NB4 (cell line): ENCODE measurements around the gene SV2C.

Experiments
- POLR2A ChIP-seq: IDR thresholded peaks from 2 replicates; pipeline ENCODE4 v1.6.1; 2011; ENCODE audit warnings: mild to moderate bottlenecking; ENCODE audit not compliant: insufficient read length; ENCODE audit errors: extremely low read depth
- TF ChIP-seq, protein P1 (sequence below): IDR thresholded peaks from 2 replicates; pipeline ENCODE4 v1.6.1; 2011; ENCODE audit warnings: low read depth, low read length

DNA sequence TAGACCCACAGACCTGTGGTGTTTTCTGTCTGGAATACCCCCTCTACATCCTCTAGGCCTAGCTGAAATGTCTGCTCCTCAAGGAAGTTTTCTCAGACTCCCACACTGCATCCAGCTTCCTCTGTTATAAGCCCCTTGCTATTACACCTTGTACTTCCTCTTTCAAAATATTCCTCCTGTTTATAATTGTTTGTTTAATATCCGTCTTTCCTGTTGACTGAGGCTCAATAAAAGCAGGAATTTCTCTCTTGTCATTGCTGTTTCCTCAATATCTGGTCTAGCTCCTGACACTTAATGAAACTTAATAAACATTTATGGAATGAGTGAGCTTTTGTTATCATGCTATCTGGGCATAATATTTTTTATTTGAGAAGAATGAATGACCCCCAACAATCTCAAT, 285.8 kb downstream of the SV2C start:
- no peak for TF ChIP-seq POLR2A
- TF ChIP-seq, protein P1, sequence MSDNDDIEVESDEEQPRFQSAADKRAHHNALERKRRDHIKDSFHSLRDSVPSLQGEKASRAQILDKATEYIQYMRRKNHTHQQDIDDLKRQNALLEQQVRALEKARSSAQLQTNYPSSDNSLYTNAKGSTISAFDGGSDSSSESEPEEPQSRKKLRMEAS: no peak
